Testis (tissue), 3 donors: ENCODE results near the gene IL20RA. TPM values are rescaled to one million over a fixed set of nuclear protein-coding genes. Genes with fewer than 3 reads are reported as not detected.

Experiments used
- DNase-seq: peaks from one replicate; pipeline ENCODE4 v3.0.0-alpha.2; 2019
- H3K27ac ChIP-seq, 2 donors: fragments of 200-600 bp; sonication (generic); one replicate each; pipeline ENCODE4 v1.5.1; 2019
- H3K27me3 ChIP-seq: fragments of 200-600 bp; sonication (generic); one replicate; pipeline ENCODE4 v1.5.1; 2019
- H3K36me3 ChIP-seq: fragments of 200-600 bp; sonication (generic); one replicate; pipeline ENCODE4 v1.5.1; 2017; ENCODE audit warnings: low read depth; ENCODE audit errors: missing control alignments
- H3K4me1 ChIP-seq: fragments of 200-600 bp; sonication (generic); one replicate; pipeline ENCODE4 v1.5.1; 2019
- H3K4me3 ChIP-seq, 2 donors: fragments of 200-600 bp; sonication (generic); one replicate each; pipeline ENCODE4 v1.5.1; 2017 to 2019
- H3K9me3 ChIP-seq: fragments of 200-600 bp; sonication (generic); one replicate; pipeline ENCODE4 v1.5.1; 2017
- POLR2A ChIP-seq: fragments of 450-650 bp; IDR thresholded peaks from one replicate; pipeline ENCODE4 v1.6.1; 2017; ENCODE audit warnings: antibody characterized with exemption, mild to moderate bottlenecking, moderate library complexity
- WGBS, 2 donors: methylation state at CpG; one replicate each; pipeline ENCODE4 v1.1.5; 2018; 5-methylcytosine and 5-hydroxymethylcytosine counted together
- intact Hi-C: fragments of 100-400 bp; cut with DNase I; formaldehyde crosslinking; loops from one replicate; pipeline ENCODE4 v1.15.1; 2023; ENCODE audit warnings: low total_unique reads
- polyA plus RNA-seq: library from polyadenylated mRNA; stranded (reverse); fragments of 350-450 nt; fragmentation: Illumina TruSeq; extraction: RNeasy Lipid Tissue Mini Kit (QIAGEN cat#74804); gene quantifications from one replicate; pipeline ENCODE4 v1.2.3, GENCODE V29; 2014; ENCODE audit warnings: low read depth, low replicate concordance; ENCODE audit not compliant: insufficient read depth
- total RNA-seq, 2 donors: library from RNA; depleted of rRNA; stranded (reverse); fragments of >200 nt; gene quantifications; one replicate each; pipeline ENCODE4 v1.2.3, GENCODE V29; 2016
- TF ChIP-seq, protein P1 (sequence below), 3 experiments: fragments of 450-650 bp in 2 of 3; fragments of 200-600 bp in 1 of 3; sonication (generic) in 1 of 3; IDR thresholded peaks; one replicate each; pipeline ENCODE4 v1.5.1; 2016 to 2019; ENCODE audit warnings: antibody characterized with exemption in 3 of 3, mild to moderate bottlenecking in 2 of 3, moderate library complexity in 1 of 3

Gene IL20RA
- total and polyA plus RNA-seq, 3 donors from 2014 or later, result 8.4 to 16.6 (median 16.1) TPM

DNA sequence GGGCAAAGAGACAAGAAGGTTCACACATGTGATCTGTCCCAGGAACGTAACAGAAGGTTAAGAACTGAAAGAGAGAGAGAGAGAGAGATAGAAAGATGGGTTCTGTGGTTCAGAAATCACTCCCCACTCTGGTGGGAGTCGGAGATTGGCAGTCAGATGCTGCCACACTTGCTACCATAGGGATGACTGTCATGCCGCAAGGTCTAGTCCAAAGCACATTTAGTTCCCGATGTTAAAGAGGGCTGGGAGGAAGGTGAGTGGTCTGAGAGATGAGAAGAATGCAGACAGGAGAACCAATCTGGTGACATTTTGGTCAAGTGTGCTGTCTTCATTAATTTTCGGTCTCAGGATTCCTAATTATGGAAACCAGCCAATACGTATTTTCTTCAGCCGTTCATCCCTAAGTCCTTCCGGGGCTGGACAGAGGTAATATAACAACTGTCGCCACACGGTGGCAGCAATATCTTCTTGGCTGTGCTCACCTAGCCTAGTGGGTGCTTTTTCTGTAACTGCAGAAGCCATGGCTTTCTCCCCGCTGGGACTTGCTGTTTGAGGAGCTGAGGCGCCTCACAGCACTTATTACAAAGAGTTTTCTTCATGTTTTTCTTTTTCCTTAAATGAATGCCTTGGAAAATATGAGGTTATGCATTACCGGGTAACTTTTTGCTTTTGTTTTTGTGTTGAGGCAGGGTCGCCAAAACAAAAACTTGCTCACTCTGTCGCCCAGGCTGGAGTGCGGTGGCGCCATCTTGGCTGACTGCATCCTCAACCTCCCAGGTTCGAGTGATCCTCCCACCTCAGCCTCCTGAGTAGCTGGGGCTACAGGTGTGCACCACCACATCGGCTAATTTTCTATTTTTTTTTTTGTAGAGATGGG, 76.7 kb downstream of the IL20RA start:
- DNase-seq, result peak; percentile 86
- Histone ChIP-seq H3K27ac (no peak overlapping the region), H3K9me3 (no peaks in the 10 kb centered on the region), H3K36me3 (no peaks in the 10 kb centered on the region), H3K4me1 (no peaks in the 10 kb centered on the region), H3K27me3 (no peaks in the 10 kb centered on the region), H3K4me3 (peak overlapping the region in 1 of 2 donors; percentile 4)
- WGBS, 2 donors, result 43 to 47% methylated on average over 19 of the region's 19 CpGs
- intact Hi-C loops, result no loop called here
- TF ChIP-seq, protein P1, sequence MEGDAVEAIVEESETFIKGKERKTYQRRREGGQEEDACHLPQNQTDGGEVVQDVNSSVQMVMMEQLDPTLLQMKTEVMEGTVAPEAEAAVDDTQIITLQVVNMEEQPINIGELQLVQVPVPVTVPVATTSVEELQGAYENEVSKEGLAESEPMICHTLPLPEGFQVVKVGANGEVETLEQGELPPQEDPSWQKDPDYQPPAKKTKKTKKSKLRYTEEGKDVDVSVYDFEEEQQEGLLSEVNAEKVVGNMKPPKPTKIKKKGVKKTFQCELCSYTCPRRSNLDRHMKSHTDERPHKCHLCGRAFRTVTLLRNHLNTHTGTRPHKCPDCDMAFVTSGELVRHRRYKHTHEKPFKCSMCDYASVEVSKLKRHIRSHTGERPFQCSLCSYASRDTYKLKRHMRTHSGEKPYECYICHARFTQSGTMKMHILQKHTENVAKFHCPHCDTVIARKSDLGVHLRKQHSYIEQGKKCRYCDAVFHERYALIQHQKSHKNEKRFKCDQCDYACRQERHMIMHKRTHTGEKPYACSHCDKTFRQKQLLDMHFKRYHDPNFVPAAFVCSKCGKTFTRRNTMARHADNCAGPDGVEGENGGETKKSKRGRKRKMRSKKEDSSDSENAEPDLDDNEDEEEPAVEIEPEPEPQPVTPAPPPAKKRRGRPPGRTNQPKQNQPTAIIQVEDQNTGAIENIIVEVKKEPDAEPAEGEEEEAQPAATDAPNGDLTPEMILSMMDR (IDR thresholded peaks at IDR 0.05), result peak; percentile 42 to 55 (median 51)
- TF ChIP-seq POLR2A, result no peak

DNA sequence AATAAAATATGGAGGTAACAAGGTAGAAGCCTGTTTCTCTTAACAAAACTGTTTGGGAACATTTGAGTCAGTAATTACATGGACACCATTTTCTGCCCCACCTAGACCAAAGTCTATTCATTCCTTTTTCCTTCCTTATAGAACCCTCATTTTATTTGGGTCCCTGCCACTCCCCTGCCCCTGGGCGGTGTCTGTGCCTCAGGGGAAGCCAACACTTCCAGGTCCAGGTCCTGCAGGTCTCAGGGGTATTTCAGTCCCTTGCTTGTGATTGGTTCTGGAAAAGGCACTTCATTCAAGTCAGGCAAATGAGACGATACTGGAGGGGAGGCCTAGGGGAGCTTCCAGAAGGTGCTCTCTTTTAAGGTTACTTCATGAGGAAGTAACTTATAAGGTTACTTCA, 80.4 kb downstream of the IL20RA start:
- Histone ChIP-seq H3K36me3 (no peaks in the 10 kb centered on the region), H3K27ac (no peak overlapping the region), H3K9me3 (no peaks in the 10 kb centered on the region), H3K27me3 (no peaks in the 10 kb centered on the region), H3K4me1 (no peaks in the 10 kb centered on the region), H3K4me3 (no peak overlapping the region)
- DNase-seq, result no peak
- TF ChIP-seq POLR2A, result no peak
- TF ChIP-seq, protein P1 (IDR thresholded peaks at IDR 0.05), result no peak
- WGBS, 2 donors, result 85 to 93% methylated on average over 2 of the region's 2 CpGs
- intact Hi-C loops, result no loop called here

DNA sequence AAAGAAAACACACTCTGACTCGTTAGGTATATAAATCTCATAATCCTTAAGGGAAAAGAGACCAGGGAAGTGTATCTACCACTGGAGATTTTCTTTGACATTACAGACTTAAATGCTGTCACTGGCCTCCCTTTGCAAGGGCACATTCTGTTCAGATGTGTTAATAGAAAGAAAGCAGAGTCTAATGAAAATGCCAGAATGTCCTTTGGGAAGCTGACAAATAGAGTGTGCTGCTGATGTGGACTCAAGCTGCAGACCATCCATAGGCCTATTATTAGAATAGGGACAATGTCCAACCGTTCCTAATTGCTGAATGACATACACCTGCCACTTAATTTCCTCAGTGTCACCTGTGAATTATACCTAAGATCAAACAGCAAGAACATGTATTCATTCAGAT, 81.5 kb downstream of the IL20RA start:
- Histone ChIP-seq H3K4me1 (no peaks in the 10 kb centered on the region), H3K4me3 (no peak overlapping the region), H3K27me3 (no peaks in the 10 kb centered on the region), H3K9me3 (no peaks in the 10 kb centered on the region), H3K36me3 (no peaks in the 10 kb centered on the region), H3K27ac (no peak overlapping the region)
- no peak for TF ChIP-seq POLR2A
- TF ChIP-seq, protein P1 (IDR thresholded peaks at IDR 0.05), result no peak
- no peak for DNase-seq
- WGBS, 2 donors, result 69 to 74% methylated on average over 2 of the region's 2 CpGs
- intact Hi-C loops, result no loop called here

GRCh38 chr6:136962661-136963060, 82.1 kb downstream of the IL20RA start:
- Histone ChIP-seq H3K27me3 (no peaks in the 10 kb centered on the region), H3K27ac (no peak overlapping the region), H3K4me3 (no peak overlapping the region), H3K9me3 (no peaks in the 10 kb centered on the region), H3K4me1 (no peaks in the 10 kb centered on the region), H3K36me3 (no peaks in the 10 kb centered on the region)
- WGBS, 2 donors, result 64 to 73% methylated on average over 4 of the region's 4 CpGs
- intact Hi-C loops, result no loop called here
- TF ChIP-seq POLR2A, result no peak
- TF ChIP-seq, protein P1 (IDR thresholded peaks at IDR 0.05), result no peak
- no peak for DNase-seq

DNA sequence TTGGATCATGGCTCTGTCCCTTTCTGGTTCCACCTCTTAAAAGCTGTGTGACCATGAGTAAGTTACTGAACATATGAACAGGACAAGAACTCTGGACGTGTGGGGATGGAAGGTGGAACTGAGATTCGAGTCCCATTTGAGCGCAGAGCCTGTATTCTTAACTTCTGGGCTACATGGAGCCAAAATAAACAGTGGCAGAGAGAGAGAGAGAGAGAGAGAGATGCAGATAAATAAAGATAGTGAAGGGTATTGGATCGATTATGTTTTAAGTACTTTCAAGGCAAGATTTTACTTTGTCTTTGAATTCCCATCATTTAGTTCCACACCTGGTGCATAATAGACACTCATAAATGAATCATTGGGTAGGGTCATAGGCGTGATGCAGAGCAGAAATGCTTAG, 82.9 kb downstream of the IL20RA start:
- 73 to 88% methylated on average over 5 of the region's 5 CpGs for WGBS, 2 donors
- H3K27ac ChIP-seq, result no peak overlapping the region
- intact Hi-C loops, result no loop called here
- H3K36me3 ChIP-seq, result no peaks in the 10 kb centered on the region
- TF ChIP-seq, protein P1 (IDR thresholded peaks at IDR 0.05), result no peak
- no peak for TF ChIP-seq POLR2A
- H3K4me3 ChIP-seq, result no peak overlapping the region
- no peak for DNase-seq
- no peaks in the 10 kb centered on the region for H3K9me3 ChIP-seq
- no peaks in the 10 kb centered on the region for H3K4me1 ChIP-seq
- no peaks in the 10 kb centered on the region for H3K27me3 ChIP-seq
